Measurements from ENCODE around the gene CDKL4.

DNA sequence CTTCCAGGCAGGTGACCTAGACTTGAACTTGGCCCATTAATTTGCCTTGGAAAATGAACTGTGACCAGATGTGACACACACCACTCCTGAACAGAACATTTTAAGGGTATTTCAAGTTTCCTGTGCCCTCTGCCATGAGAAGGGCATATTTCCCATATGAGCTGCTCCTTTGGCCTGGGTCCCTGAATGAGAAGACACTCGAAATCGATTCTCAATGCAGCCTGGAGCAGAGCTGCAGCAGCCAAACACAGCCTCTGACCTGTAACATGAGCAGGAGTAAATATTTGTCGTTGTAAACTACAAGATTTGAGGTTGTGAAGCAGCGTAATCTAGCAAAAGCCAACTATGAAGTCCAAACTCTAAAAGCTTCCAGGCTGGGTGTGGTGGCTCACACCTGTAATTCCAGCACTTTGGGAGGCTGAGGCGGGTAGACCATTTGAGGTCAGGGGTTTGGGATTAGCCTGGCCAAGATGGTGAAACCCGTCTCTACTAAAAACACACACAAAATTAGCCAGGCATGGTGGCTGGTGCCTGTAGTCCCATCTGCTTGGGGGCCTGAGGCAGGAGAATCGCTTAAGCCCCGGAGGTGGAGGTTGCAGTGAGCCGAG, 92.8 kb downstream of the CDKL4 start:
- no peak for TF ChIP-seq ZFP3 (CRISPR knock-in tag; IDR thresholded peaks at IDR 0.05)
- no peak for TF ChIP-seq GLIS3 (CRISPR knock-in tag; IDR thresholded peaks at IDR 0.05)
- TF ChIP-seq, protein P1, sequence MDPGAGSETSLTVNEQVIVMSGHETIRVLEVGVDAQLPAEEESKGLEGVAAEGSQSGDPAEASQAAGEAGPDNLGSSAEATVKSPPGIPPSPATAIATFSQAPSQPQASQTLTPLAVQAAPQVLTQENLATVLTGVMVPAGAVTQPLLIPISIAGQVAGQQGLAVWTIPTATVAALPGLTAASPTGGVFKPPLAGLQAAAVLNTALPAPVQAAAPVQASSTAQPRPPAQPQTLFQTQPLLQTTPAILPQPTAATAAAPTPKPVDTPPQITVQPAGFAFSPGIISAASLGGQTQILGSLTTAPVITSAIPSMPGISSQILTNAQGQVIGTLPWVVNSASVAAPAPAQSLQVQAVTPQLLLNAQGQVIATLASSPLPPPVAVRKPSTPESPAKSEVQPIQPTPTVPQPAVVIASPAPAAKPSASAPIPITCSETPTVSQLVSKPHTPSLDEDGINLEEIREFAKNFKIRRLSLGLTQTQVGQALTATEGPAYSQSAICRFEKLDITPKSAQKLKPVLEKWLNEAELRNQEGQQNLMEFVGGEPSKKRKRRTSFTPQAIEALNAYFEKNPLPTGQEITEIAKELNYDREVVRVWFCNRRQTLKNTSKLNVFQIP (CRISPR knock-in tag; IDR thresholded peaks at IDR 0.05; ENCODE audit: borderline replicate concordance, low read depth), result no peak
- no peak for TF ChIP-seq CSDC2 (CRISPR knock-in tag; IDR thresholded peaks at IDR 0.05)
- TF ChIP-seq TCF4 (CRISPR knock-in tag; IDR thresholded peaks at IDR 0.05; ENCODE audit: borderline replicate concordance), result no peak
- TF ChIP-seq PPARA (CRISPR knock-in tag; IDR thresholded peaks at IDR 0.05; ENCODE audit: borderline replicate concordance), result no peak
- TF ChIP-seq OSR1 (CRISPR knock-in tag; IDR thresholded peaks at IDR 0.05), result no peak
- no peak for TF ChIP-seq ESRRG (CRISPR knock-in tag; IDR thresholded peaks at IDR 0.05)

Measured in SK-N-SH treated with all-trans-retinoic acid at 6 μM for 48 hours (cell line).